Measurements from ENCODE around the gene MORN5.

DNA sequence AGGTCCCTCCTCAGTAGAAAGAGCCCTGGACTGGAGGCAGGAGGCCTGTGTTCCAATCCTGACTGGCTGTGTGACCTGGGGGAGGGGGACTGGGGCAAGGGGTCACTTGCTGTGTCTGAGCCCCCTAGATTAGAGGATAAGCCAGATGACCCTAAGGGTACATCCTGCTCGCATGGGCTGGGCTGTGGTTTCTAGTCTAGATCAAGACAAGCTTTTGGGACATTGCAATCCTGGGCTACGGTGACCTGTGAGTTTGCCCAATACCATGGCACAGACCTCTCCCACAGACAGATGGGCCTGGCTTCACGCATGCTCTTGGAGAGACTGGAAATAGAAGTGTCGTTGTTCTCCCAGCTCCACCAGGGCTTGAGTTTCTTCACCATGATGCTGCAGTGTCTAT is 27.2 kb upstream of the MORN5 start:
- TF ChIP-seq, protein P1, sequence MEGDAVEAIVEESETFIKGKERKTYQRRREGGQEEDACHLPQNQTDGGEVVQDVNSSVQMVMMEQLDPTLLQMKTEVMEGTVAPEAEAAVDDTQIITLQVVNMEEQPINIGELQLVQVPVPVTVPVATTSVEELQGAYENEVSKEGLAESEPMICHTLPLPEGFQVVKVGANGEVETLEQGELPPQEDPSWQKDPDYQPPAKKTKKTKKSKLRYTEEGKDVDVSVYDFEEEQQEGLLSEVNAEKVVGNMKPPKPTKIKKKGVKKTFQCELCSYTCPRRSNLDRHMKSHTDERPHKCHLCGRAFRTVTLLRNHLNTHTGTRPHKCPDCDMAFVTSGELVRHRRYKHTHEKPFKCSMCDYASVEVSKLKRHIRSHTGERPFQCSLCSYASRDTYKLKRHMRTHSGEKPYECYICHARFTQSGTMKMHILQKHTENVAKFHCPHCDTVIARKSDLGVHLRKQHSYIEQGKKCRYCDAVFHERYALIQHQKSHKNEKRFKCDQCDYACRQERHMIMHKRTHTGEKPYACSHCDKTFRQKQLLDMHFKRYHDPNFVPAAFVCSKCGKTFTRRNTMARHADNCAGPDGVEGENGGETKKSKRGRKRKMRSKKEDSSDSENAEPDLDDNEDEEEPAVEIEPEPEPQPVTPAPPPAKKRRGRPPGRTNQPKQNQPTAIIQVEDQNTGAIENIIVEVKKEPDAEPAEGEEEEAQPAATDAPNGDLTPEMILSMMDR (conservative IDR thresholded peaks at IDR 0.05; ENCODE audit: low read length) = no peak
- no peak for TF ChIP-seq EZH2phosphoT487 (IDR thresholded peaks at IDR 0.05; ENCODE audit: borderline replicate concordance)

Data from Loucy (cell line).